IMR-90 (cell line): Measurements from ENCODE around the gene ALDH1L2. TPM values are rescaled to one million over a fixed set of nuclear protein-coding genes. Genes with fewer than 3 reads are reported as not detected.

Experiments
- ATAC-seq: fragments of 200-7000 bp; cut with Tn5 transposase; 2 replicates; pipeline ENCODE4 v1.9.1; 2020; ENCODE audit warnings: low read depth, mild to moderate bottlenecking, moderate library complexity
- BruUV-seq: library from RNA; stranded (reverse); fragments of 400-500 nt; replicated peaks from 2 replicates; lab custom pipeline; 2021; lab: Mats Ljungman, UMichigan
- CTCF ChIA-PET: fragments of 300-600 bp; formaldehyde crosslinking; extraction: SDS; loops from one replicate; lab custom pipeline; 2021; ENCODE audit warnings: antibody characterized with exemption; lab: Yijun Ruan, JAX
- POLR2A ChIA-PET: fragments of 300-600 bp; sonication (Branson Sonifier 250); formaldehyde crosslinking; loops from one replicate; lab custom pipeline; 2022; ENCODE audit warnings: antibody characterized with exemption; ENCODE audit not compliant: unreplicated experiment; lab: Charles Lee
- DNase-seq: peaks from one replicate; pipeline ENCODE4 v3.0.0; 2013
- H2AFZ ChIP-seq: replicated peaks from 2 replicates; pipeline ENCODE3; 2013; ENCODE audit warnings: low read length, mild to moderate bottlenecking; ENCODE audit not compliant: poor library complexity
- H2AK5ac ChIP-seq: 2 replicates; pipeline ENCODE4 v1.6.1; 2013; ENCODE audit warnings: low read depth, low read length, inconsistent platforms
- H2AK9ac ChIP-seq: replicated peaks from 2 replicates; pipeline ENCODE3; 2013; ENCODE audit warnings: mild to moderate bottlenecking, low read depth, low read length, moderate library complexity; ENCODE audit not compliant: poor library complexity
- H2BK120ac ChIP-seq: 2 replicates; pipeline ENCODE4 v1.6.1; 2013; ENCODE audit warnings: low read depth, low read length, inconsistent platforms
- H2BK15ac ChIP-seq: 3 replicates; pipeline ENCODE4 v1.6.1; 2013; ENCODE audit warnings: low read depth, low read length, inconsistent platforms
- H2BK20ac ChIP-seq: 2 replicates; pipeline ENCODE4 v1.6.1; 2013; ENCODE audit warnings: low read depth, mild to moderate bottlenecking, inconsistent platforms, low read length, moderate library complexity
- H2BK5ac ChIP-seq: 2 replicates; pipeline ENCODE4 v1.6.1; 2013; ENCODE audit warnings: mild to moderate bottlenecking, low read depth, low read length, inconsistent platforms; ENCODE audit not compliant: poor library complexity, severe bottlenecking
- H3K14ac ChIP-seq: replicated peaks from 2 replicates; pipeline ENCODE4 v1.6.1; 2013; ENCODE audit warnings: low read depth, low read length, inconsistent platforms
- H3K18ac ChIP-seq: 2 replicates; pipeline ENCODE4 v1.6.1; 2013; ENCODE audit warnings: low read depth, low read length, control low read depth
- H3K23ac ChIP-seq: 2 replicates; pipeline ENCODE4 v1.6.1; 2013; ENCODE audit warnings: low read depth, low read length, inconsistent platforms
- H3K27ac ChIP-seq: 2 replicates; pipeline ENCODE4 v1.5.1; 2013; ENCODE audit warnings: mild to moderate bottlenecking, control low read depth, low read length; ENCODE audit not compliant: insufficient read depth
- H3K27me3 ChIP-seq: 2 replicates; pipeline ENCODE4 v1.6.1; 2013; ENCODE audit warnings: low read length; ENCODE audit not compliant: control insufficient read depth, insufficient read depth
- H3K36me3 ChIP-seq: 2 replicates; pipeline ENCODE4 v1.6.1; 2013; ENCODE audit warnings: low read length, mixed read lengths; ENCODE audit not compliant: control insufficient read depth, insufficient read depth
- H3K4ac ChIP-seq: 2 replicates; pipeline ENCODE4 v1.6.1; 2013; ENCODE audit warnings: low read depth, low read length, inconsistent platforms
- H3K4me1 ChIP-seq: 2 replicates; pipeline ENCODE4 v1.6.1; 2013; ENCODE audit warnings: low read length, mixed read lengths; ENCODE audit not compliant: control insufficient read depth, insufficient read depth
- H3K4me2 ChIP-seq: 2 replicates; pipeline ENCODE4 v1.6.1; 2013; ENCODE audit warnings: low read depth, mild to moderate bottlenecking, control low read depth, low read length, moderate library complexity
- H3K4me3 ChIP-seq: 2 replicates; pipeline ENCODE4 v1.5.1; 2013; ENCODE audit warnings: low read depth, mild to moderate bottlenecking, control low read depth, low read length, moderate library complexity; ENCODE audit not compliant: insufficient read depth
- H3K56ac ChIP-seq: 2 replicates; pipeline ENCODE4 v1.6.1; 2013; ENCODE audit warnings: low read length, inconsistent platforms; ENCODE audit not compliant: insufficient read depth; ENCODE audit errors: extremely low read depth
- H3K79me1 ChIP-seq, 2 experiments: 2 replicates each; pipeline ENCODE4 v1.6.1; 2013; ENCODE audit warnings: low read length in 2 of 2, inconsistent platforms in 1 of 2, low read depth in 1 of 2
- H3K9ac ChIP-seq: 2 replicates; pipeline ENCODE4 v1.6.1; 2013; ENCODE audit warnings: low read depth, low read length, control low read depth
- H3K9me1 ChIP-seq: 2 replicates; pipeline ENCODE4 v1.6.1; 2013; ENCODE audit warnings: low read length, inconsistent platforms; ENCODE audit not compliant: insufficient read depth
- H3K9me3 ChIP-seq: 2 replicates; pipeline ENCODE4 v1.6.1; 2013; ENCODE audit warnings: low read length; ENCODE audit not compliant: control insufficient read depth, insufficient read depth
- H4K20me1 ChIP-seq: 2 replicates; pipeline ENCODE4 v1.6.1; 2013; ENCODE audit warnings: low read length, inconsistent platforms; ENCODE audit not compliant: insufficient read depth
- H4K5ac ChIP-seq: 2 replicates; pipeline ENCODE4 v1.6.1; 2013; ENCODE audit warnings: mild to moderate bottlenecking, low read depth, low read length, control low read depth
- H4K8ac ChIP-seq, 2 experiments: 2 replicates each; pipeline ENCODE4 v1.6.1; 2013; ENCODE audit warnings: low read depth in 2 of 2, low read length in 2 of 2, control low read depth in 1 of 2, inconsistent platforms in 1 of 2
- H4K91ac ChIP-seq: 2 replicates; pipeline ENCODE4 v1.6.1; 2013; ENCODE audit warnings: low read depth, low read length, inconsistent platforms; ENCODE audit not compliant: insufficient read depth
- BHLHE40 ChIP-seq: fragments of 150-350 bp; IDR thresholded peaks from 2 replicates; pipeline ENCODE4 v1.6.1; 2016; ENCODE audit warnings: mild to moderate bottlenecking, low read depth, low read length
- CEBPB ChIP-seq: IDR thresholded peaks from 2 replicates; pipeline ENCODE4 v1.6.1; 2012; ENCODE audit warnings: low read depth, low read length, improper control_type of control experiment
- WGBS, 2 experiments: methylation state at CpG; one replicate each; pipeline versions ENCODE4 v1.1.5 to v1.1.7; 2013; ENCODE audit warnings: missing lambda C conversion rate in 2 of 2; ENCODE audit not compliant: insufficient read length in 1 of 2; ENCODE audit errors: extremely low coverage in 2 of 2; 5-methylcytosine and 5-hydroxymethylcytosine counted together
- dilution Hi-C: fragments of 300-500 bp; cut with HindIII; formaldehyde crosslinking; loops from one replicate; pipeline ENCODE4 v1.14.3; 2018; ENCODE audit warnings: low sequenced_read_pairs; ENCODE audit not compliant: unreplicated experiment
- in situ Hi-C: fragments of 300-500 bp; cut with MboI; formaldehyde crosslinking; loops from 3 replicates; pipeline ENCODE4 v1.14.3; 2019; ENCODE audit warnings: low sequenced_read_pairs, inconsistent platforms, mixed read lengths
- intact Hi-C: fragments of 100-400 bp; cut with micrococcal nuclease; formaldehyde crosslinking; loops from 2 replicates; pipeline ENCODE4 v1.10.0; 2022
- polyA plus RNA-seq, 3 experiments: library from polyadenylated mRNA; depleted of rRNA; stranded (reverse); fragments of >200 nt; gene quantifications; 2 replicates each; pipeline ENCODE4 v1.2.3, GENCODE V29; 2012; ENCODE audit warnings: low replicate concordance in 1 of 3
- total RNA-seq: library from RNA; depleted of rRNA; stranded (reverse); fragments of >200 nt; gene quantifications from 2 replicates; pipeline ENCODE4 v1.2.3, GENCODE V29; 2012
- TF ChIP-seq, protein P1 (sequence below): fragments of 150-350 bp; IDR thresholded peaks from 2 replicates; pipeline ENCODE4 v1.6.1; 2017; ENCODE audit warnings: mild to moderate bottlenecking, antibody characterized with exemption, low read length, low read depth

The ALDH1L2 gene
- total and polyA plus RNA-seq, 2 of the 4 experiments (the other 2 are of a cell fraction): 21.1 to 22.8 TPM

DNA sequence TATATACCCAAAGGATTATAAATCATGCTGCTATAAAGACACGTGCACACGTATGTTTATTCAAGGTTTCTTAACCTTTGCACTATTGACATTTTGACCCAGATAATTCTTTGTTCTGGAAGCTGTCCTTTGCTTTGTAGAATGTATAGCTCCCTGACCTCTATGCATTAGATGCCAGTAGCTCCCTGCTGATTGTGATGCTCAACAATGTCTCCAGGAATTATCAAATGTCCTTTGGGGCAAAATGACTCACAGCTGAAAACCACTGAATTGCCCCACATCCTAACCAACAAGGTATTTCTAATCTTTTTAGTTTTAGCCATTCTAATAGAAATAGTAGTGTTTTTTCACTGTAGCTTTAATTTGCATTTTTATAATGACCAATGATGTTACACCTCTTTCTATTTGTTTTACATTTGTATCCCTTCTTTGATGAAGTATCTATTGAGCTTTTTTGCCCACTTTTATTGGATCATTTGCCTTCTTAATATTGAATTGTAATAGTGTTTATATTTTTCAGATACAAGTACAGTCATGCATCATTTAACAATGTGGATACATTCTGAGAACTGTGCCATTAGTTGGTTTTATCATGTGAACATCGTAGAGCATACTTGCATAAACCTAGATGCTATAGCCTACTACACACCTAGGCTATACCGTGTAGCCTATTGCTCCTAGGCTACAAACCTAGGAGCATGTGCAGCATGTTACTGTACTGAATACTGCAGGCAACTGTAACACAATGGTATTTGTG is 108.5 kb downstream of the ALDH1L2 start:
- ATAC-seq (peak; percentile 21; the same call in 1 of the 2 replicates), DNase-seq (peak; percentile 48)
- Histone ChIP-seq H4K91ac (no peak overlapping the region), H3K4me2 (no peak overlapping the region), H3K79me1 (no peaks in the 10 kb centered on the region), H2AK9ac (no peak overlapping the region), H4K20me1 (no peaks in the 10 kb centered on the region), H2BK5ac (no peak overlapping the region), H2AFZ (no peak overlapping the region), H2BK15ac (no peak overlapping the region), H3K27ac (no peak overlapping the region), H3K36me3 (no peaks in the 10 kb centered on the region), H3K18ac (no peak overlapping the region), H3K4me3 (no peak overlapping the region), H2BK120ac (no peak overlapping the region), H3K14ac (no peak overlapping the region), H3K56ac (no peak overlapping the region), H4K5ac (no peak overlapping the region), H3K23ac (no peak overlapping the region), H3K9me1 (0 out of 2 replicates have a peak, but pooled peaks cover 3% of the 10 kb centered on the region), H2BK20ac (no peak overlapping the region), H3K27me3 (no peaks in the 10 kb centered on the region; the same call in 1 of the 2 replicates), H3K4me1 (no peaks in the 10 kb centered on the region), H3K9ac (no peak overlapping the region), H4K8ac (no peak overlapping the region), H3K9me3 (no peaks in the 10 kb centered on the region), H2AK5ac (no peak overlapping the region), H3K4ac (no peak overlapping the region)
- dilution Hi-C loops (no loop called here), intact Hi-C loops (no loop called here), in situ Hi-C loops (no loop called here)
- ChIA-PET CTCF (no interaction called here), POLR2A (no interaction called here)
- no TSS peak for BruUV-seq
- no CpG with 5 or more reads among the region's 4 CpGs for WGBS, 2 experiments
- TF ChIP-seq BHLHE40 (no peak), CEBPB (peak; percentile 80)
- TF ChIP-seq, protein P1, sequence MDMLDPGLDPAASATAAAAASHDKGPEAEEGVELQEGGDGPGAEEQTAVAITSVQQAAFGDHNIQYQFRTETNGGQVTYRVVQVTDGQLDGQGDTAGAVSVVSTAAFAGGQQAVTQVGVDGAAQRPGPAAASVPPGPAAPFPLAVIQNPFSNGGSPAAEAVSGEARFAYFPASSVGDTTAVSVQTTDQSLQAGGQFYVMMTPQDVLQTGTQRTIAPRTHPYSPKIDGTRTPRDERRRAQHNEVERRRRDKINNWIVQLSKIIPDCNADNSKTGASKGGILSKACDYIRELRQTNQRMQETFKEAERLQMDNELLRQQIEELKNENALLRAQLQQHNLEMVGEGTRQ: no peak
